Colonic mucosa (tissue), 4 donors: Measurements from ENCODE around the gene RANBP3L. TPM values are rescaled to one million over a fixed set of nuclear protein-coding genes. Genes with fewer than 3 reads are reported as not detected.

Experiments
- DNase-seq: peaks from one replicate; pipeline ENCODE4 v3.0.0-alpha.2; 2020
- H3K27ac ChIP-seq: fragments of 200-600 bp; one replicate; pipeline ENCODE4 v1.8.0; 2021
- H3K27me3 ChIP-seq: fragments of 200-600 bp; one replicate; pipeline ENCODE4 v1.8.0; 2021
- H3K36me3 ChIP-seq: fragments of 200-600 bp; one replicate; pipeline ENCODE4 v1.8.0; 2021
- H3K4me1 ChIP-seq: fragments of 200-600 bp; one replicate; pipeline ENCODE4 v1.8.0; 2021; ENCODE audit warnings: mild to moderate bottlenecking
- H3K4me3 ChIP-seq: fragments of 200-600 bp; one replicate; pipeline ENCODE4 v1.8.0; 2021
- H3K9ac ChIP-seq, 2 donors: one replicate each; pipeline ENCODE4 v1.7.0; 2013; ENCODE audit warnings: control low read depth in 2 of 2, low read depth in 2 of 2, low read length in 2 of 2
- H3K9me3 ChIP-seq: fragments of 200-600 bp; one replicate; pipeline ENCODE4 v1.8.0; 2021
- intact Hi-C: fragments of 100-400 bp; cut with DNase I; formaldehyde crosslinking; loops from one replicate; pipeline ENCODE4 v1.14.1; 2022
- total RNA-seq, 2 donors: library from RNA; stranded (reverse); fragmentation: NEBNext Ultra II Directional in 1 of 2; extraction: Animal tissue kit (Norgen Biotek cat#: 25700) in 1 of 2; gene quantifications; one replicate each; pipeline ENCODE4 v1.2.1, GENCODE V29; 2021
- TF ChIP-seq, protein P1 (sequence below): fragments of 200-600 bp; IDR thresholded peaks from one replicate; pipeline ENCODE4 v1.8.0; 2022; ENCODE audit warnings: antibody characterized with exemption, mild to moderate bottlenecking
- donor health status: healthy.
- donor health status: DM: no; HTN: no; CAD: no.
- donor health status: DM: no; HTN: no; CAD: no.

RANBP3L gene
- total RNA-seq, 2 donors from 2014 or later: 0.19 TPM; not detected in 1

DNA sequence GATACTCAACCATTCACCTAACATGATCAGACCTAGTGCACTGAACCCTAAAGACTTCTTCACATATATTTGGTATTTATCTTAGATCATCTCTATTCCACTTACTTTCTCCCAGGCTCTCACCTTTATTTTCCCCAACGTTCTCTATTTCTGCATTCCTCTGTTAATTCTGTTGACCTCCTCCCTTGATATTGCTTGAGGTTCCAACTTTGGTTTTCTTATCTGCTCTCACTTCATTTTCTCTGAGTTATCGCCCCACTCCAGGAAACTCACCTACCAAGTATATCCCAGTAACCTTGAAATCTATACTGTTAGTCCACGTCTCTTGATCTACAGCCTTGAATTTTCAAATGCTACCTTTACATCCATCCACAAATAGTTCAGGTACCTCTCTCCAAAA lies 69.2 kb downstream of the RANBP3L start:
- Histone ChIP-seq H3K36me3 (no peaks in the 10 kb centered on the region), H3K9ac (no peak overlapping the region), H3K4me3 (no peak overlapping the region), H3K27ac (no peak overlapping the region), H3K27me3 (no peaks in the 10 kb centered on the region), H3K4me1 (no peaks in the 10 kb centered on the region), H3K9me3 (no peaks in the 10 kb centered on the region)
- intact Hi-C loops: no loop called here
- TF ChIP-seq, protein P1, sequence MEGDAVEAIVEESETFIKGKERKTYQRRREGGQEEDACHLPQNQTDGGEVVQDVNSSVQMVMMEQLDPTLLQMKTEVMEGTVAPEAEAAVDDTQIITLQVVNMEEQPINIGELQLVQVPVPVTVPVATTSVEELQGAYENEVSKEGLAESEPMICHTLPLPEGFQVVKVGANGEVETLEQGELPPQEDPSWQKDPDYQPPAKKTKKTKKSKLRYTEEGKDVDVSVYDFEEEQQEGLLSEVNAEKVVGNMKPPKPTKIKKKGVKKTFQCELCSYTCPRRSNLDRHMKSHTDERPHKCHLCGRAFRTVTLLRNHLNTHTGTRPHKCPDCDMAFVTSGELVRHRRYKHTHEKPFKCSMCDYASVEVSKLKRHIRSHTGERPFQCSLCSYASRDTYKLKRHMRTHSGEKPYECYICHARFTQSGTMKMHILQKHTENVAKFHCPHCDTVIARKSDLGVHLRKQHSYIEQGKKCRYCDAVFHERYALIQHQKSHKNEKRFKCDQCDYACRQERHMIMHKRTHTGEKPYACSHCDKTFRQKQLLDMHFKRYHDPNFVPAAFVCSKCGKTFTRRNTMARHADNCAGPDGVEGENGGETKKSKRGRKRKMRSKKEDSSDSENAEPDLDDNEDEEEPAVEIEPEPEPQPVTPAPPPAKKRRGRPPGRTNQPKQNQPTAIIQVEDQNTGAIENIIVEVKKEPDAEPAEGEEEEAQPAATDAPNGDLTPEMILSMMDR: no peak
- DNase-seq: no peak

DNA sequence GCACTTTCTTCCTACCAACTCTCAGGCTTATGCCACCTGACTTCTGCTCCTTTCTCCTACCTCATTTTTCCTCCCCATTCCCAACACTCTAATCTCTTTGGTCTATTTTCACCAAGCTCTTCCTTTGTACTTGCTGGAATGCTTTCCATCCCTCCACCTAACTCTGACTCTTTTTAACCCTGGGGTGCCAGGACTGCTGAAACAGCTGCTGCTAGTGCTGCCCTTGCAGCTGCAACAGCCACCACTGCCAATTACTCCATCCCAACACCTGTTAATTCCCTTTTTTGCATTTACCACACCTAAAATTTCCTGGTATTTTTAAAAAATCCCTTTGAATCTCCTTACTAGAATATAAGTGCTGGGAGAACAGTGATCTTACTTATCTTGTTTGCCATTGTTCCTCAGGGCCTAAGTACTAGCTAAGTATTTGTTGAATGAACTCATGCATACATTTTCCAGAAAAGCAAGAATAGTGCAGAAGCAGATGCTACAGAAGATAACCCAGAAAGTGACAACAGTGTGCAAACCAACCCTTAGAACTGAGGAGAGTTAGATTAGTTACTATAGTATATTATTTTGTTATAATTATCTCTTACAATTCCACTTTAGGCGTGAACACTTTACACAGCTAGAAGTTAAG lies 71.4 kb downstream of the RANBP3L start:
- Histone ChIP-seq H3K4me3 (no peak overlapping the region), H3K27me3 (no peaks in the 10 kb centered on the region), H3K9me3 (no peaks in the 10 kb centered on the region), H3K9ac (no peak overlapping the region), H3K36me3 (no peaks in the 10 kb centered on the region), H3K4me1 (no peaks in the 10 kb centered on the region), H3K27ac (no peak overlapping the region)
- no peak for DNase-seq
- TF ChIP-seq, protein P1: no peak
- intact Hi-C loops: no loop called here

DNA sequence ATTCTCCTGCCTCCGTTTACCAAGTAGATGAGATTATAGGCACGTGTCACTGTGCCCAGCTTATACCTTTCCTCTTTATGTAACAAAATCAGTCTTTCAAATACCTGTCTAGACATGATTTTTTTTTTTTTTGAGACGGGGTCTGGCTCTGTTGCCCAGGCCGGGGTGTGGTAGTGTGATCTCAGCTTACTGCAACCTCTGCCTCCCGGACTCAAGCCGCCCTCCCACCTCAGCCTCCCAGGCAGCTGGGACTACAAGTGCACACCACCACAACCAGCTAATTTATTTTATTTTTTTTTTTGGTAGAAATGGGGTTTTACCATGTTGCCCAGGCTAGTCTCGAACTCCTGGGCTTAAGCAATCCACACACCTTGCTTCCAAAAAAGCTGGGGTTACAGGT lies 73.2 kb downstream of the RANBP3L start:
- TF ChIP-seq, protein P1: no peak
- no peak overlapping the region for H3K27ac ChIP-seq
- H3K27me3 ChIP-seq: no peaks in the 10 kb centered on the region
- H3K4me1 ChIP-seq: no peaks in the 10 kb centered on the region
- H3K9ac ChIP-seq: no peak overlapping the region
- intact Hi-C loops: no loop called here
- H3K36me3 ChIP-seq: no peaks in the 10 kb centered on the region
- DNase-seq: no peak
- H3K4me3 ChIP-seq: no peak overlapping the region
- H3K9me3 ChIP-seq: no peaks in the 10 kb centered on the region

DNA sequence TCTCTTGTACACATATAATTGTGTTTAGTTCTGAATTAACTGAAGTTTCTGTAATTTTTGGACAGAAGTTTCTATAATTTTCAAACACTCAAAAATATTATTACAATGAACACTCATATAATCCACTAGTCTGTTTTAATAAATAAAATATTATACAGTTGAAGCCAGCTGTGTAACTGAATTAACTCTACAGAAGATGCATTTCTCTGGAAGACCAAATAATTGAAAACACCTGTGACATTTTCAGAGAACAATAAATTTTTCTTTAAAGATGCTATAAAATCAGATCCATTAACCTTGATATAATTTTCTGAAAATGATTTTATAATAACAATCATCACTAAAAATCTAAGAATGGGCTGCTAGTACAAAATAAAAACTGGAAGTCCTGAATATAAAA lies 74.7 kb downstream of the RANBP3L start:
- Histone ChIP-seq H3K36me3 (no peaks in the 10 kb centered on the region), H3K27me3 (no peaks in the 10 kb centered on the region), H3K4me1 (no peaks in the 10 kb centered on the region), H3K9me3 (no peaks in the 10 kb centered on the region), H3K9ac (no peak overlapping the region), H3K27ac (no peak overlapping the region), H3K4me3 (no peak overlapping the region)
- no peak for DNase-seq
- TF ChIP-seq, protein P1: no peak
- intact Hi-C loops: no loop called here

DNA sequence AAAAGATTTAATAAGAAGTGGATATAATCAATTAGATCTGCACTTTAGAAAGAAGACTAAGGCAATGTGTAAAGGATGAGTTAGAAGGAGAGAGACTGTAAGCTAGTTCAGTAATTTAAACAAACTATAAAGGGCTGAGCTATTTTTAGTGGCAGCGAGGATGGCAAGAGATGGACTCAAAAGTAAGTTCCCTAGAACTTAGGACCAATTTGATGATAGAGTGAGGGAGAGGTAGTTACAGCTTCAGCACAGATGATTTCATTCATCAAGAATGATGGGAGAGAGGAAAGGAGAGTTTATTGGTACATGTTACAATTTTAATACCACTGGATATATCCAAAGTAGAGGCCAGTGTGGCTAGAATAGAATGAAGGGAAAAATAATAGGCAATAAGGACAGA lies 79.1 kb downstream of the RANBP3L start:
- Histone ChIP-seq H3K9ac (no peak overlapping the region), H3K9me3 (no peaks in the 10 kb centered on the region), H3K27me3 (no peaks in the 10 kb centered on the region), H3K4me3 (no peak overlapping the region), H3K36me3 (no peaks in the 10 kb centered on the region), H3K27ac (no peak overlapping the region), H3K4me1 (no peaks in the 10 kb centered on the region)
- intact Hi-C loops: no loop called here
- DNase-seq: no peak
- TF ChIP-seq, protein P1: no peak
